Measurements from ENCODE around the gene FTO.

GRCh38 chr16:53998024-53998810 is 294.3 kb downstream of the FTO start:
- TF ChIP-seq, protein P1, sequence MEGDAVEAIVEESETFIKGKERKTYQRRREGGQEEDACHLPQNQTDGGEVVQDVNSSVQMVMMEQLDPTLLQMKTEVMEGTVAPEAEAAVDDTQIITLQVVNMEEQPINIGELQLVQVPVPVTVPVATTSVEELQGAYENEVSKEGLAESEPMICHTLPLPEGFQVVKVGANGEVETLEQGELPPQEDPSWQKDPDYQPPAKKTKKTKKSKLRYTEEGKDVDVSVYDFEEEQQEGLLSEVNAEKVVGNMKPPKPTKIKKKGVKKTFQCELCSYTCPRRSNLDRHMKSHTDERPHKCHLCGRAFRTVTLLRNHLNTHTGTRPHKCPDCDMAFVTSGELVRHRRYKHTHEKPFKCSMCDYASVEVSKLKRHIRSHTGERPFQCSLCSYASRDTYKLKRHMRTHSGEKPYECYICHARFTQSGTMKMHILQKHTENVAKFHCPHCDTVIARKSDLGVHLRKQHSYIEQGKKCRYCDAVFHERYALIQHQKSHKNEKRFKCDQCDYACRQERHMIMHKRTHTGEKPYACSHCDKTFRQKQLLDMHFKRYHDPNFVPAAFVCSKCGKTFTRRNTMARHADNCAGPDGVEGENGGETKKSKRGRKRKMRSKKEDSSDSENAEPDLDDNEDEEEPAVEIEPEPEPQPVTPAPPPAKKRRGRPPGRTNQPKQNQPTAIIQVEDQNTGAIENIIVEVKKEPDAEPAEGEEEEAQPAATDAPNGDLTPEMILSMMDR (IDR thresholded peaks at IDR 0.05; ENCODE audit: poor library complexity, severe bottlenecking) = no peak
- TF ChIP-seq EP300 (conservative IDR thresholded peaks at IDR 0.05; ENCODE audit: poor library complexity, severe bottlenecking) = no peak

Measured in neural cell (in vitro differentiated cells).